Nephron (organoid): ENCODE results near the gene POLR3F.
"Not testable (repeated sequence)": the region's sequence is repeated elsewhere in the genome, so short reads cannot be mapped to it uniquely, and the experiment has no call there.

Experiments used
- H3K27ac Mint-ChIP-seq, 3 experiments: 2 replicates each; pipeline ENCODE4 v1.8.0; 2020; ENCODE audit warnings: mixed read lengths in 3 of 3, mild to moderate bottlenecking in 2 of 3, moderate library complexity in 1 of 3
- H3K27me3 Mint-ChIP-seq: 2 replicates; pipeline ENCODE4 v1.8.0; 2021; ENCODE audit warnings: low read depth, mild to moderate bottlenecking, moderate library complexity, mixed read lengths
- H3K36me3 Mint-ChIP-seq: 2 replicates; pipeline ENCODE4 v1.8.0; 2020; ENCODE audit warnings: low read depth, mixed read lengths
- H3K4me1 Mint-ChIP-seq: 2 replicates; pipeline ENCODE4 v1.8.0; 2020; ENCODE audit warnings: mixed read lengths
- H3K4me3 Mint-ChIP-seq, 3 experiments: 2 replicates each; pipeline ENCODE4 v1.8.0; 2020; ENCODE audit warnings: mild to moderate bottlenecking in 3 of 3, mixed read lengths in 3 of 3, moderate library complexity in 2 of 3
- H3K9me3 Mint-ChIP-seq: 2 replicates; pipeline ENCODE4 v1.8.0; 2020; ENCODE audit warnings: mixed read lengths
- CTCF ChIP-seq, 3 experiments: fragments of 200-600 bp; sonication (generic); IDR thresholded peaks; one replicate each; pipeline ENCODE4 v1.5.0; 2021; ENCODE audit warnings: antibody characterized with exemption in 3 of 3; ENCODE audit not compliant: unreplicated experiment in 3 of 3

POLR3F gene

DNA sequence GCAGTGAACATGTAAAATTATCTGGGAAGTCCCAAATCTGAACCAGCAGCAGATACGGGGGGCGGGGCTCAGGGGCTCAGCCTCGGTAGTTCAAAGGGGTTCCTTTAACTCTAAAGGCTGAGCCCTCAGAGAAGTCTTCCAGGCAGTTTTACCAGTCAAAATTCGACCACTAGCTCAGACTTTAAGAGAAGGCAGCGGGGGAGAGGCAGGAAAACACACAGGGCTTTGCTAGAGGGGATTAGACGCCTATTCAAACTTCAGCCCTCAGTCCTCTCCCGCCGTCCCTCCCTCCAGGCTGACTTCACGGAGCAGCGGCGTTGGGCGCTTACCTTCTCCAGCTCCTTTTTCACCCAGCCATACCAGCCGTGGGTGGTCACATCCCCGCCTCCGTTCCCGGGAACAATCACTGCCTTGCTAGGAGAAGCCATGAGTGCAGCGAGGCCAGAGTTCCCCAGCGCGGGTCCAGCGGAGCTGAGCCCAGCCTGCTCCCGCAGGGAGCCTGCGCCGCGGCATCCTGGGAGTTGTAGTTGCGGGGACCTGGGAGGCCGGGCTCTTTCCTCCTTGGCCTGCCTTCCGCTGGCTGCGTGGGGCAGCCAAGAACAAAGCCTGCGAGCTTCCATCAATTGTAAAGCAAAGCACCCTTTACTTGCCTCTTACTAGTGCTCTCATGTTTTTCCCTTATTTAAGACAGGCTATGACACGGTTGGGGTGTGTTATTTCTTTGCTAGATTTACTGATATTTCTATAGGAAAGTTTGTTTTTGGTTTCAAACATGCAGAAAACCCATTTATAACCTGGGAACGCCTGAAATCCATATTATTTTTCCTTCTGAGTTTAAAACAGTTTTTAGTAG is 29.8 kb downstream of the POLR3F start, which contains the start of gene RBBP9:
TSS of gene RBBP9 (minus strand) at position 486 of the 853 bp plus-strand sequence. CDS start at position 428, 58 bp downstream.
- no peaks in the 10 kb centered on the region for H3K9me3 Mint-ChIP-seq
- H3K4me1 Mint-ChIP-seq = peaks cover 21% of the 10 kb centered on the region
- H3K27me3 Mint-ChIP-seq = no peaks in the 10 kb centered on the region
- H3K27ac Mint-ChIP-seq = peak within 1 kb of the TSS; percentile 91 to 98 (median 98)
- H3K4me3 Mint-ChIP-seq = peak within 1 kb of the TSS; percentile 98 to 99 (median 99)
- no peak for TF ChIP-seq CTCF (IDR thresholded peaks at IDR 0.05; ENCODE audit: unreplicated experiment in 3 of 3)
- H3K36me3 Mint-ChIP-seq = peaks cover 13% of the 10 kb centered on the region

DNA sequence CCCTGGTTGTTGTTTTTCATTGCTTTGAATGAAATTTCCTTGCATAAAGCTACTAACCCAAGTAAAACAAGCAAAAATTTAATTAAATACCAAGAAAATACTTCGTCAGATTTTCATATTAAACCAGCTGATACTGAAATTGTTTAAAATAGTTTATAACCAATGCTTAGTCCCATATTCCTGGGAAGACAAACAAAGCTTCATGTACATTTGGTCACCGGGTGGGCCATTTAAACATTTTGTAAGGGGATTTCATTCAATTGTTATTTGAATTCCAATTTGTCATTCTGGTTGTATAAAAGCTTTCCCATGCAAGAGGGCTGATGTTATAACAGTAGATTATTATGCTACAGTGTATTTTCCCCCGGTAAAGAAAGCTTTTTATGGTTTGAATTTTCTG is 30.4 kb downstream of the POLR3F start:
- no peaks in the 10 kb centered on the region for H3K27me3 Mint-ChIP-seq
- peaks cover 21% of the 10 kb centered on the region for H3K4me1 Mint-ChIP-seq
- peaks cover 10% of the 10 kb centered on the region for H3K36me3 Mint-ChIP-seq
- no peaks in the 10 kb centered on the region for H3K9me3 Mint-ChIP-seq
- H3K27ac Mint-ChIP-seq = peak overlapping the region; percentile 91 to 98 (median 98)
- H3K4me3 Mint-ChIP-seq = peak overlapping the region; percentile 98 to 99 (median 99)
- TF ChIP-seq CTCF (IDR thresholded peaks at IDR 0.05; ENCODE audit: unreplicated experiment in 3 of 3) = no peak

GRCh38 chr20:18501672-18502071 is 34.5 kb downstream of the POLR3F start:
- not testable (repeated sequence) for H3K36me3 Mint-ChIP-seq, H3K4me1 Mint-ChIP-seq, H3K9me3 Mint-ChIP-seq, H3K27me3 Mint-ChIP-seq, H3K4me3 Mint-ChIP-seq, H3K27ac Mint-ChIP-seq

- TF ChIP-seq CTCF (IDR thresholded peaks at IDR 0.05; ENCODE audit: unreplicated experiment in 3 of 3) = no peak
- Mint-ChIP-seq H3K4me3 (no peak overlapping the region), H3K27me3 (peaks cover 3% of the 10 kb centered on the region), H3K9me3 (no peaks in the 10 kb centered on the region), H3K4me1 (peaks cover 25% of the 10 kb centered on the region), H3K27ac (no peak overlapping the region), H3K36me3 (peaks cover 3% of the 10 kb centered on the region)
Observed at GRCh38 chr20:18504479-18505060, 37.4 kb downstream of the POLR3F start.

- H3K27me3 Mint-ChIP-seq = peaks cover 3% of the 10 kb centered on the region
- H3K4me3 Mint-ChIP-seq = peak overlapping the region; percentile 99 to 100 (median 100)
- no peak for TF ChIP-seq CTCF (IDR thresholded peaks at IDR 0.05; ENCODE audit: unreplicated experiment in 3 of 3)
- peak overlapping the region; percentile 98 to 100 (median 100) for H3K27ac Mint-ChIP-seq
- no peaks in the 10 kb centered on the region for H3K9me3 Mint-ChIP-seq
- H3K4me1 Mint-ChIP-seq = peaks cover 25% of the 10 kb centered on the region
- H3K36me3 Mint-ChIP-seq = peaks cover 21% of the 10 kb centered on the region
Observed at GRCh38 chr20:18506744-18507143, 39.6 kb downstream of the POLR3F start.
